Measurements from ENCODE around the gene DCXR.

DNA sequence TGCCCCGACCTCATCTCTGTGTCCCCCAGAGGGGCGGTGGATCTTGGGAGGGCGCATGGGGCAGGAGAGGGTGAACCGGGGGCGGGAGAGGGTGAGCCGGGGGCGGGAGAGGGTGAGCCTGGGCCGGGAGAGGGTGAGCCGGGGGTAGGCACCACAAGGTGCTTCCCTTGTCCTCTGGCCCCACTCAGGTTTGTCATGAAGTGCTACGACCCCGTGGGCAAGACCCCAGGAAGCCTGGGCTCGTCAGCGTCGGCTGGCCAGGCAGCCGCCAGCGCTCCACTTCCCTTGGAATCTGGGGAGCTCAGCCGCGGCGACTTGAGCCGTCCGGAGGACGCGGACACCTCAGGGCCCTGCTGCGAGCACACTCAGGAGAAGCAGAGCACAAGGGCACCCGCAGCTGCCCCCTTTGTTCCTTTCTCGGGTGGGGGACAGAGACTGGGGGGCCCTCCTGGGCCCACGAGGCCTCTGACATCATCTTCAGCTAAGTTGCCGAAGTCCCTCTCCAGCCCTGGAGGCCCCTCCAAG is 41.2 kb downstream of the DCXR start:
- TF ChIP-seq, protein P1, sequence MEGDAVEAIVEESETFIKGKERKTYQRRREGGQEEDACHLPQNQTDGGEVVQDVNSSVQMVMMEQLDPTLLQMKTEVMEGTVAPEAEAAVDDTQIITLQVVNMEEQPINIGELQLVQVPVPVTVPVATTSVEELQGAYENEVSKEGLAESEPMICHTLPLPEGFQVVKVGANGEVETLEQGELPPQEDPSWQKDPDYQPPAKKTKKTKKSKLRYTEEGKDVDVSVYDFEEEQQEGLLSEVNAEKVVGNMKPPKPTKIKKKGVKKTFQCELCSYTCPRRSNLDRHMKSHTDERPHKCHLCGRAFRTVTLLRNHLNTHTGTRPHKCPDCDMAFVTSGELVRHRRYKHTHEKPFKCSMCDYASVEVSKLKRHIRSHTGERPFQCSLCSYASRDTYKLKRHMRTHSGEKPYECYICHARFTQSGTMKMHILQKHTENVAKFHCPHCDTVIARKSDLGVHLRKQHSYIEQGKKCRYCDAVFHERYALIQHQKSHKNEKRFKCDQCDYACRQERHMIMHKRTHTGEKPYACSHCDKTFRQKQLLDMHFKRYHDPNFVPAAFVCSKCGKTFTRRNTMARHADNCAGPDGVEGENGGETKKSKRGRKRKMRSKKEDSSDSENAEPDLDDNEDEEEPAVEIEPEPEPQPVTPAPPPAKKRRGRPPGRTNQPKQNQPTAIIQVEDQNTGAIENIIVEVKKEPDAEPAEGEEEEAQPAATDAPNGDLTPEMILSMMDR (conservative IDR thresholded peaks at IDR 0.05; ENCODE audit: low read depth, low read length) = no peak
- no peak for TF ChIP-seq EZH2 (IDR thresholded peaks at IDR 0.05; ENCODE audit: borderline replicate concordance, low read depth, low read length, poor library complexity, severe bottlenecking)

Measured in A673 (cell line).